Measurements from ENCODE around the gene RPS18. TPM values are rescaled to one million over a fixed set of nuclear protein-coding genes. Genes with fewer than 3 reads are reported as not detected.
"Not testable (repeated sequence)": the region's sequence is repeated elsewhere in the genome, so short reads cannot be mapped to it uniquely, and the experiment has no call there.

Gene RPS18
- polyA plus RNA-seq (ENCODE audit: insufficient read length in 3 of 3), result 1,000 to 10,000 TPM; 2,982 to 3,472 (median 3,206) TPM
- long read RNA-seq, donor 1, transcript RPS18-237 (5 exons, 642 nt), result minor isoform, 7 of 1,398 reads
- long read RNA-seq, donor 1, transcript RPS18-235 (3 exons, 413 nt), result minor isoform, 30 of 1,398 reads
- long read RNA-seq, donor 1, transcript RPS18-236 (5 exons, 996 nt), result minor isoform, 38 of 1,398 reads
- long read RNA-seq, donor 1, transcript RPS18-230 (6 exons, 613 nt), result major isoform, 1,165 of 1,398 reads
- long read RNA-seq, donor 1, partial matches to known transcripts, result 90 of 1,398 reads
- long read RNA-seq, donor 1, other reads (novel, unspliced or antisense), result 62 of 1,398 reads
- long read RNA-seq, donor 2, transcript RPS18-236 (5 exons, 996 nt), result minor isoform, 43 of 1,241 reads
- long read RNA-seq, donor 2, transcript RPS18-237 (5 exons, 642 nt), result minor isoform, 19 of 1,241 reads
- long read RNA-seq, donor 2, transcript RPS18-230 (6 exons, 613 nt), result major isoform, 1,024 of 1,241 reads
- long read RNA-seq, donor 2, transcript RPS18-235 (3 exons, 413 nt), result minor isoform, 18 of 1,241 reads
- long read RNA-seq, donor 2, partial matches to known transcripts, result 69 of 1,241 reads
- long read RNA-seq, donor 2, other reads (novel, unspliced or antisense), result 64 of 1,241 reads
- long read RNA-seq, donor 3, transcript RPS18-230 (6 exons, 613 nt), result major isoform, 2,120 of 2,388 reads
- long read RNA-seq, donor 3, transcript RPS18-236 (5 exons, 996 nt), result minor isoform, 62 of 2,388 reads
- long read RNA-seq, donor 3, transcript RPS18-235 (3 exons, 413 nt), result minor isoform, 9 of 2,388 reads
- long read RNA-seq, donor 3, transcript RPS18-237 (5 exons, 642 nt), result minor isoform, 10 of 2,388 reads
- long read RNA-seq, donor 3, partial matches to known transcripts, result 45 of 2,388 reads
- long read RNA-seq, donor 3, other reads (novel, unspliced or antisense), result 136 of 2,388 reads
- long read RNA-seq, donor 4, transcript RPS18-230 (6 exons, 613 nt), result major isoform, 1,456 of 1,631 reads
- long read RNA-seq, donor 4, transcript RPS18-233 (6 exons, 589 nt), result minor isoform, 7 of 1,631 reads
- long read RNA-seq, donor 4, transcript RPS18-236 (5 exons, 996 nt), result minor isoform, 27 of 1,631 reads
- long read RNA-seq, donor 4, transcript RPS18-237 (5 exons, 642 nt), result minor isoform, 8 of 1,631 reads
- long read RNA-seq, donor 4, partial matches to known transcripts, result 30 of 1,631 reads
- long read RNA-seq, donor 4, other reads (novel, unspliced or antisense), result 92 of 1,631 reads
- long read RNA-seq, donor 5, result 0 reads
- long read RNA-seq, donor 6, transcript RPS18-230 (6 exons, 613 nt), result major isoform, 1,395 of 1,674 reads
- long read RNA-seq, donor 6, transcript RPS18-237 (5 exons, 642 nt), result minor isoform, 11 of 1,674 reads
- long read RNA-seq, donor 6, transcript RPS18-236 (5 exons, 996 nt), result minor isoform, 54 of 1,674 reads
- long read RNA-seq, donor 6, transcript RPS18-235 (3 exons, 413 nt), result minor isoform, 16 of 1,674 reads
- long read RNA-seq, donor 6, partial matches to known transcripts, result 85 of 1,674 reads
- long read RNA-seq, donor 6, other reads (novel, unspliced or antisense), result 105 of 1,674 reads
- long read RNA-seq, donor 7, transcript RPS18-236 (5 exons, 996 nt), result minor isoform, 55 of 2,570 reads
- long read RNA-seq, donor 7, transcript RPS18-235 (3 exons, 413 nt), result minor isoform, 15 of 2,570 reads
- long read RNA-seq, donor 7, transcript RPS18-237 (5 exons, 642 nt), result minor isoform, 12 of 2,570 reads
- long read RNA-seq, donor 7, transcript RPS18-230 (6 exons, 613 nt), result major isoform, 2,259 of 2,570 reads
- long read RNA-seq, donor 7, partial matches to known transcripts, result 79 of 2,570 reads
- long read RNA-seq, donor 7, other reads (novel, unspliced or antisense), result 142 of 2,570 reads
- long read RNA-seq, donor 8, result 0 reads
- long read RNA-seq, donor 9, transcript RPS18-235 (3 exons, 413 nt), result minor isoform, 8 of 1,595 reads
- long read RNA-seq, donor 9, transcript RPS18-236 (5 exons, 996 nt), result minor isoform, 47 of 1,595 reads
- long read RNA-seq, donor 9, transcript RPS18-237 (5 exons, 642 nt), result minor isoform, 14 of 1,595 reads
- long read RNA-seq, donor 9, transcript RPS18-230 (6 exons, 613 nt), result major isoform, 1,394 of 1,595 reads
- long read RNA-seq, donor 9, partial matches to known transcripts, result 34 of 1,595 reads
- long read RNA-seq, donor 9, other reads (novel, unspliced or antisense), result 92 of 1,595 reads
- long read RNA-seq, donor 10, transcript RPS18-235 (3 exons, 413 nt), result minor isoform, 11 of 2,012 reads
- long read RNA-seq, donor 10, transcript RPS18-237 (5 exons, 642 nt), result minor isoform, 13 of 2,012 reads
- long read RNA-seq, donor 10, transcript RPS18-236 (5 exons, 996 nt), result minor isoform, 52 of 2,012 reads
- long read RNA-seq, donor 10, transcript RPS18-230 (6 exons, 613 nt), result major isoform, 1,765 of 2,012 reads
- long read RNA-seq, donor 10, partial matches to known transcripts, result 63 of 2,012 reads
- long read RNA-seq, donor 10, other reads (novel, unspliced or antisense), result 104 of 2,012 reads
- long read RNA-seq, donor 11, transcript RPS18-236 (5 exons, 996 nt), result minor isoform, 30 of 1,271 reads
- long read RNA-seq, donor 11, transcript RPS18-230 (6 exons, 613 nt), result major isoform, 1,143 of 1,271 reads
- long read RNA-seq, donor 11, transcript RPS18-237 (5 exons, 642 nt), result minor isoform, 8 of 1,271 reads
- long read RNA-seq, donor 11, partial matches to known transcripts, result 15 of 1,271 reads
- long read RNA-seq, donor 11, other reads (novel, unspliced or antisense), result 68 of 1,271 reads
- long read RNA-seq, donor 12, transcript RPS18-235 (3 exons, 413 nt), result minor isoform, 16 of 982 reads
- long read RNA-seq, donor 12, transcript RPS18-236 (5 exons, 996 nt), result minor isoform, 57 of 982 reads
- long read RNA-seq, donor 12, transcript RPS18-237 (5 exons, 642 nt), result minor isoform, 9 of 982 reads
- long read RNA-seq, donor 12, transcript RPS18-230 (6 exons, 613 nt), result major isoform, 778 of 982 reads
- long read RNA-seq, donor 12, partial matches to known transcripts, result 60 of 982 reads
- long read RNA-seq, donor 12, other reads (novel, unspliced or antisense), result 60 of 982 reads
- long read RNA-seq, donor 13, result 0 reads
- long read RNA-seq, donor 14, transcript RPS18-236 (5 exons, 996 nt), result minor isoform, 35 of 2,009 reads
- long read RNA-seq, donor 14, transcript RPS18-235 (3 exons, 413 nt), result minor isoform, 12 of 2,009 reads
- long read RNA-seq, donor 14, transcript RPS18-230 (6 exons, 613 nt), result major isoform, 1,774 of 2,009 reads
- long read RNA-seq, donor 14, transcript RPS18-237 (5 exons, 642 nt), result minor isoform, 9 of 2,009 reads
- long read RNA-seq, donor 14, partial matches to known transcripts, result 40 of 2,009 reads
- long read RNA-seq, donor 14, other reads (novel, unspliced or antisense), result 131 of 2,009 reads
- long read RNA-seq, donor 15, transcript RPS18-236 (5 exons, 996 nt), result minor isoform, 19 of 682 reads
- long read RNA-seq, donor 15, transcript RPS18-230 (6 exons, 613 nt), result major isoform, 610 of 682 reads
- long read RNA-seq, donor 15, partial matches to known transcripts, result 13 of 682 reads
- long read RNA-seq, donor 15, other reads (novel, unspliced or antisense), result 35 of 682 reads
- long read RNA-seq, donor 16, transcript RPS18-236 (5 exons, 996 nt), result minor isoform, 86 of 4,622 reads
- long read RNA-seq, donor 16, transcript RPS18-235 (3 exons, 413 nt), result minor isoform, 10 of 4,622 reads
- long read RNA-seq, donor 16, transcript RPS18-230 (6 exons, 613 nt), result major isoform, 4,077 of 4,622 reads
- long read RNA-seq, donor 16, transcript RPS18-237 (5 exons, 642 nt), result minor isoform, 22 of 4,622 reads
- long read RNA-seq, donor 16, partial matches to known transcripts, result 123 of 4,622 reads
- long read RNA-seq, donor 16, other reads (novel, unspliced or antisense), result 286 of 4,622 reads

- DNase-seq (ENCODE audit: extremely low read depth in 1 of 11, low read depth in 9 of 11, low spot score in 4 of 11), result peak; percentile 95 to 99 (median 99)
Measured at GRCh38 chr6:33271468-33272274, at the start of gene RPS18, which contains the start of gene VPS52. TSS of gene RPS18 (plus strand) at chr6:33272075. CDS start at chr6:33272120, 45 bp downstream. TSS of gene VPS52 (minus strand) at chr6:33271876. CDS start at chr6:33271675, 201 bp downstream.

GRCh38 chr6:33226503-33227120 is 45.3 kb upstream of the RPS18 start:
- not testable (repeated sequence) for DNase-seq (ENCODE audit: extremely low read depth in 1 of 11, low read depth in 9 of 11, low spot score in 4 of 11)

GRCh38 chr6:33235221-33235634 is 36.6 kb upstream of the RPS18 start:
- peak in 5 of 11 donors; percentile 18 to 60 (median 54) for DNase-seq (ENCODE audit: extremely low read depth in 1 of 11, low read depth in 9 of 11, low spot score in 4 of 11)

- DNase-seq (ENCODE audit: extremely low read depth in 1 of 11, low read depth in 9 of 11, low spot score in 4 of 11), result no peak
Measured at GRCh38 chr6:33236328-33236727, 35.5 kb upstream of the RPS18 start.

GRCh38 chr6:33236852-33237251 is 35.0 kb upstream of the RPS18 start:
- no peak for DNase-seq (ENCODE audit: extremely low read depth in 1 of 11, low read depth in 9 of 11, low spot score in 4 of 11)

- no peak for DNase-seq (ENCODE audit: extremely low read depth in 1 of 11, low read depth in 9 of 11, low spot score in 4 of 11)
Measured at GRCh38 chr6:33237741-33238140, 34.1 kb upstream of the RPS18 start.

GRCh38 chr6:33241968-33242367 is 29.9 kb upstream of the RPS18 start:
- no peak for DNase-seq (ENCODE audit: extremely low read depth in 1 of 11, low read depth in 9 of 11, low spot score in 4 of 11)

GRCh38 chr6:33243476-33243875 is 28.4 kb upstream of the RPS18 start:
- DNase-seq (ENCODE audit: extremely low read depth in 1 of 11, low read depth in 9 of 11, low spot score in 4 of 11), result no peak

GRCh38 chr6:33247977-33248642 is 23.8 kb upstream of the RPS18 start:
- peak; percentile 71 to 92 (median 84) for DNase-seq (ENCODE audit: extremely low read depth in 1 of 11, low read depth in 9 of 11, low spot score in 4 of 11)

- peak in 1 of 11 donors; percentile 45 for DNase-seq (ENCODE audit: extremely low read depth in 1 of 11, low read depth in 9 of 11, low spot score in 4 of 11)
Measured at GRCh38 chr6:33248643-33248931, 23.3 kb upstream of the RPS18 start.

- peak; percentile 87 to 98 (median 95) for DNase-seq (ENCODE audit: extremely low read depth in 1 of 11, low read depth in 9 of 11, low spot score in 4 of 11)
Measured at GRCh38 chr6:33248932-33249731, 22.7 kb upstream of the RPS18 start.
